HepG2 (cell line): ENCODE measurements around the gene PFN1. TPM values are rescaled to one million over a fixed set of nuclear protein-coding genes. Genes with fewer than 3 reads are reported as not detected.

Experiments
- ASH2L ChIP-seq: fragments of 300-600, 200-600 bp; sonication (generic); IDR thresholded peaks from 2 replicates; pipeline ENCODE4 v1.7.0; 2017; ENCODE audit warnings: low read depth, mild to moderate bottlenecking, moderate library complexity, mixed read lengths, low read length; ENCODE audit not compliant: insufficient read length
- CHD2 ChIP-seq: IDR thresholded peaks from 2 replicates; pipeline ENCODE4 v1.6.1; 2011; ENCODE audit warnings: low read depth, low read length, improper control_type of control experiment
- DNMT3B ChIP-seq: conservative IDR thresholded peaks from 2 replicates; pipeline ENCODE4 v1.6.1; 2016; ENCODE audit warnings: missing biosample characterization, control low read depth
- ELF1 ChIP-seq: sonication (generic); formaldehyde crosslinking; IDR thresholded peaks from 2 replicates; pipeline ENCODE4 v1.4.0; 2020; ENCODE audit warnings: missing genetic modification reagents
- GATAD2A ChIP-seq: IDR thresholded peaks from 2 replicates; pipeline ENCODE4 v1.6.1; 2016
- GLI4 ChIP-seq: sonication (generic); formaldehyde crosslinking; IDR thresholded peaks from 2 replicates; pipeline ENCODE4 v1.5.1; 2020; ENCODE audit warnings: missing genetic modification reagents, mild to moderate bottlenecking, moderate library complexity, borderline replicate concordance
- HOXA9 ChIP-seq: sonication (generic); formaldehyde crosslinking; IDR thresholded peaks from 2 replicates; pipeline ENCODE4 v1.8.1; 2022; ENCODE audit warnings: missing genetic modification reagents, mild to moderate bottlenecking, moderate library complexity, borderline replicate concordance
- MEIS2 ChIP-seq: sonication (generic); formaldehyde crosslinking; IDR thresholded peaks from 2 replicates; pipeline ENCODE4 v1.9.0; 2021; ENCODE audit warnings: mild to moderate bottlenecking, missing genetic modification reagents
- NPAS2 ChIP-seq: sonication (generic); formaldehyde crosslinking; IDR thresholded peaks from 2 replicates; pipeline ENCODE4 v1.8.0; 2022; ENCODE audit warnings: mild to moderate bottlenecking, missing genetic modification reagents, borderline replicate concordance
- PCBP1 ChIP-seq: fragments of 200-400 bp; formaldehyde crosslinking; IDR thresholded peaks from 2 replicates; pipeline ENCODE4 v1.6.1; 2017; ENCODE audit warnings: mild to moderate bottlenecking, low read depth, low read length, borderline replicate concordance
- ZBTB1 ChIP-seq: sonication (generic); formaldehyde crosslinking; IDR thresholded peaks from 2 replicates; pipeline ENCODE4 v1.4.0; 2020; ENCODE audit warnings: missing genetic modification reagents, borderline replicate concordance
- ZBTB2 ChIP-seq: sonication (generic); formaldehyde crosslinking; IDR thresholded peaks from 2 replicates; pipeline ENCODE4 v1.8.0; 2022; ENCODE audit warnings: low read depth, missing genetic modification reagents
- ZBTB25 ChIP-seq: IDR thresholded peaks from 2 replicates; pipeline ENCODE4 v1.6.1; 2018; ENCODE audit warnings: missing genetic modification reagents
- ZBTB4 ChIP-seq: sonication (generic); formaldehyde crosslinking; IDR thresholded peaks from 2 replicates; pipeline ENCODE4 v1.4.0; 2020; ENCODE audit warnings: missing genetic modification reagents, mild to moderate bottlenecking, borderline replicate concordance
- ZBTB49 ChIP-seq: sonication (generic); formaldehyde crosslinking; IDR thresholded peaks from 2 replicates; pipeline ENCODE4 v1.4.0; 2020; ENCODE audit warnings: missing genetic modification reagents, borderline replicate concordance
- ZNF292 ChIP-seq: sonication (generic); formaldehyde crosslinking; IDR thresholded peaks from 2 replicates; pipeline ENCODE4 v1.8.1; 2022; ENCODE audit warnings: mild to moderate bottlenecking, low read depth, missing genetic modification reagents, borderline replicate concordance
- ZNF335 ChIP-seq: sonication (generic); formaldehyde crosslinking; IDR thresholded peaks from 2 replicates; pipeline ENCODE4 v1.4.0; 2020; ENCODE audit warnings: missing genetic modification reagents
- ZNF543 ChIP-seq: sonication (generic); formaldehyde crosslinking; IDR thresholded peaks from 2 replicates; pipeline ENCODE4 v1.4.0; 2020; ENCODE audit warnings: mild to moderate bottlenecking, missing genetic modification reagents
- ZNF567 ChIP-seq: sonication (generic); formaldehyde crosslinking; IDR thresholded peaks from 2 replicates; pipeline ENCODE4 v1.8.1; 2023; ENCODE audit warnings: mild to moderate bottlenecking, missing genetic modification reagents, borderline replicate concordance
- ZNF761 ChIP-seq: sonication (generic); formaldehyde crosslinking; conservative IDR thresholded peaks from 2 replicates; pipeline ENCODE4 v1.4.0; 2020; ENCODE audit warnings: mild to moderate bottlenecking, missing genetic modification reagents
- ZNF776 ChIP-seq: sonication (generic); formaldehyde crosslinking; IDR thresholded peaks from 2 replicates; pipeline ENCODE4 v1.4.0; 2020; ENCODE audit warnings: mild to moderate bottlenecking, missing genetic modification reagents
- ZSCAN20 ChIP-seq: sonication (generic); formaldehyde crosslinking; IDR thresholded peaks from 2 replicates; pipeline ENCODE4 v1.4.0; 2020; ENCODE audit warnings: missing genetic modification reagents, mild to moderate bottlenecking, borderline replicate concordance
- polyA plus RNA-seq, 8 experiments: library from polyadenylated mRNA; depleted of rRNA in 3 of 8; stranded (reverse) in 7 of 8; unstranded in 1 of 8; fragments of >200 nt; fragmentation: Illumina TruSeq in 4 of 8; extraction: Trizol in 4 of 8; gene quantifications; 2 replicates each; pipeline versions ENCODE4 v1.2.1 to v1.2.3, GENCODE V29; 2011 to 2016; ENCODE audit warnings: low read depth in 4 of 8, missing spikeins in 1 of 8, mixed read lengths in 1 of 8; ENCODE audit not compliant: insufficient read depth in 1 of 8
- total RNA-seq, 5 experiments: library from RNA; depleted of rRNA; stranded (reverse); fragments of >200 nt; fragmentation: Illumina TruSeq; extraction: Trizol; gene quantifications; 2 replicates each; pipeline ENCODE4 v1.2.3, GENCODE V29; 2016; ENCODE audit warnings: low read depth in 1 of 5

The PFN1 gene
- total and polyA plus RNA-seq, 2 of the 13 experiments (the other 11 are each of a cell fraction or from before 2014, with no cell fraction given) = 494 to 613 TPM

- no peak for TF ChIP-seq ZNF292
- TF ChIP-seq DNMT3B (CRISPR knock-in tag) = 0 out of 2 replicates have a peak, but pooled peaks have one; percentile 42
- TF ChIP-seq ZNF761 = no peak
- TF ChIP-seq ZBTB2 (CRISPR knock-in tag) = no peak
- TF ChIP-seq NPAS2 (CRISPR knock-in tag) = no peak
- TF ChIP-seq GLI4 (CRISPR knock-in tag) = no peak
- TF ChIP-seq ELF1 = no peak
- no peak for TF ChIP-seq ZBTB4 (CRISPR knock-in tag)
- TF ChIP-seq ZBTB25 (CRISPR knock-in tag) = no peak
- TF ChIP-seq ASH2L = no peak
- TF ChIP-seq ZNF335 (CRISPR knock-in tag) = no peak
- TF ChIP-seq HOXA9 (CRISPR knock-in tag) = no peak
- TF ChIP-seq PCBP1 = no peak
- no peak for TF ChIP-seq ZNF543
- no peak for TF ChIP-seq ZSCAN20 (CRISPR knock-in tag)
- TF ChIP-seq ZBTB49 (CRISPR knock-in tag) = no peak
- TF ChIP-seq ZNF776 (CRISPR knock-in tag) = no peak
- TF ChIP-seq CHD2 = no peak
- TF ChIP-seq GATAD2A = no peak
- no peak for TF ChIP-seq ZNF567
- no peak for TF ChIP-seq MEIS2
- no peak for TF ChIP-seq ZBTB1 (CRISPR knock-in tag)
These were observed 3.0 kb downstream of the PFN1 start (continued) for GRCh38 chr17:4945176-4945943.
